Measurements from ENCODE around the gene EN2.
A peak's percentile ranks its signal among the peaks of the same experiment; 100 is the strongest.

EN2 gene

DNA sequence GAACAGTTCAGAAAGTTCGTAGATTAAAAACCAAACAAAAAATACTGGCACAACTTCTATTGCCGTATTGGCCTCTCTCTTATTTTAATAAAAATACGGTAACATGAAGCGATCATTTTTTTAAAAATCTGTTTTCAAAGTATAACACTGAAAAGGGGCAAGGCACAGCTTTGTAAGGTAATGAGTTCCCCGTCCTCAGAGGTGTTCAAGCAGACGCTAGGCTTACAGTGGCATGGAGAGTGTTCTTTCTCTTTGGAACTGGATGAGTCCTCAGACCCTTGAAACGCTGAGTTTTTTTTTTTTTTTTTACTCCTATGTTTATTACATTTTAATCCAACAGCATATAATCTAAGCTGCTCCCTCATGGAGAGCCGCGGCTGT is 7.8 kb downstream of the EN2 start:
- DNase-seq: no peak

DNA sequence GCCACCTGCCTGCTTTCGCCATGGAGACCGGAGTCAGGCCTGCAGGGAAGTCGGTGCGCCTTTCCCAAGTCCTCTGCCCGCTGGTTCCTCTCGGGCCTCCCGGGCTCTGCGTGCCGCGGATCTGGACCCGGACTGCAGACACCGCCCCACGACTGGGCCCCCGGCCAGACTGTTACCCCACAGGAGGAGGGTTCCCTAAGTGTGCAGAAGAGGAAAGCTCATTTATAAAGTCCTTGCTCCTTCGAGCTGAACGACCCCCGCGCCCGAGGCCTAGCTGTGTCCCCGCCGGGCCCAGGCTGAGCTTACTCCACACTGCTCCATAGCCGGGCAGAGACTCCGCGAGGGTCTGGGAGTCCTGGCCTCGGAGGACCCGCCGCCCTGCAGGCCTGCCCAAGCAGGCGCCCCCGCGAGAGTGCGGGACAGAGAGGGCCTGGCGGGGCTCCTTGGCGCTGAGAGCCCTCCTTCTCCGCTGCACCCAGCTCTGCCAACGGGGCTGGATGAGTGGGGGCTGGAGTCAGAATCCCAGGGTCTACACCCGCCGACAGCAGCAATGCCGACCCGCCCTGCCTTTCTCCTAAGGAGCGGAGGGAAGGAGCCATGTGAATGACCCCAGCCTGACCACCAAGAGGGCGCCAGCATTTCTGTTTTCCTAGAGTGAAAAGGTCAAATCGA is 8.3 kb downstream of the EN2 start:
- no peak for DNase-seq

DNA sequence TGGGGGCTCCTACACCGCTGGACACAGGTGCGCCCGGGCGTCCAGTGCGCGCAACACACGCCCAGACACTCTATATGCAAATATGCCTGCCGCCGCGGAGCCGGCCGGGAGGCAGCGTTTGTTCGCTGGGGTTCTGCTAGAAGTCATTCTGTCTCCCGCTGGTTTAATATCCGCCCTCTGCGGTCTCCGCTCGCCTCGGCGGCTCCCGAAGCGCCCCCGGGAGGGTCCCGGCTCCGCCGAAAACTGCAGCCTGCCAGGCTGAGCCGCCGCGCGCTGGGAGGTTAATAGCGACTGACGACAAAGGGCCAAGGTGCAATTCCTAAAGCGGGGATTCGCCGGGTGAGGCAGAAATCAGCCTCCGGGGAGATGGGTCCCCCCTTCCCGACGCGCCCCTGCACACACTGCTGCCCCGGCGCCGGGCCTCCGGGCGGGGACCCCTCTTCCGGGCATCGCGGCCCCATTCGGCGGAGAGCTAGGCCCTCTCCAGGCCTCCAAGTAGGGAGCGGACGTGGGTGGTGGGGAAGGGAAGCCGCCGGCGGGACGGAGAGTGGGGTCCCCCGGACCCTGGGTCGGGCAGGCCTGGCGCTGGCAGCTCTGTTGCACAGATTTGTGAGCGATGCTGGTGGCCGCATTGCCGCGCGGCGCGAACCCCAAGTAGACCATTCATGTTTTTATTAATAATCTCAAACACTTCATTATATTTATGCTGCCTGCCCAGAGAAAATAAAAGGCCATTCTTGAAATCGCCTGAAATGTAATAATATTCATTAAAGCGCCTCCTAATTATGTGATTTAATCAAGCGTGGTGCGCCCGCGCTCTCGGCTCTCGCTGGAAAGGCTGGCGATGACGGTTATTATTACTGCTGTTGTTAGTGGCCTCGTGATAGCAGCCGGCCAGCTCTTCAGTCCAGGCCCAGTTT is 9.1 kb downstream of the EN2 start:
- peak; percentile 73 for DNase-seq

DNA sequence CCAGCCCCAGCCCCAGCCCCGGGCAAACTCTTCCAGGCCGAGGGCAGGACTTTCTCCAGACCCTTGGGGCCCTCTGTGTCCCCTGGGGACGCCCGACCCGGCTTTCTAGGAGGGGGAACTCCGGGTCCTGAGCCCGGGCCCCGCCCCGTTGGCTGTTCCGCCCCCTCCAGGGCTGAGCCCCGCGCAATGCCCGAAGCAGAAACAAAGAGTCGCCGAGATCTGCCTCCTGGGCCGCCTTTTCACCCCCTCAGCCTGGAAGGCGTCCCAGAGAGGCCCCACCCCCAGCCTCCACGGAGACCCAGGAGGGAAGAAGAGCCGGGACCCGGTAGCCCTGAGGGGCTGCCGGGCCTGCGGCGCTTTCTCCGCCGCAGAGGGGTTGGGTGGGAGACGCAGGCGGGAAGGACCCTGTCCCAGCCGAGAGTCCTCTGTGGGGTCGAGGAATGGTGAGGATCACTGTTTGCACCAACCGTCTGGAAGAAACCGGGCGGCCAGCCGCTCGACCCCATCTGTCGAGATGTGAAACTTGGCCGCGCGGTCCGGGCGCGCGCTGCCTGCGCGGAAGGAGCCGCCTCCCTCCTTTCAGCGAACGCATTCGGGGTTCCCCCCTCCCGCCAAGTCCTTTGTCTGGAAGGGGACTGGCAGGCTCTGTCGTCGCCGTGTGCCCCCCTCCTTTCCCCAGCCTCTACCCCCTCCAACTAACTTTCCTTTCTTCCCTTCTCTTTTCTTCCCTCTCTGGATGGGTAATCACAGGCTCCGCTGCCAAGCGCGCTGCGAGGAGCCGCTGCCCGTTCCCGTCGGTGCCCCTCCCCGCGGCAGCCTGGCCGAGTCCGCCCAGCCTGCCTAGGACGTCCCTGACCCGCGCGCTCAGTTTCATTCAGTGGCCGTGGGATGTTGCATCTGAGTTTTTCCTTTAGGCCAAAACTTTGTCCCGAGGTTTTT is 10.2 kb downstream of the EN2 start:
- peak; percentile 24 for DNase-seq

GRCh38 chr7:155468785-155469148 is 10.8 kb downstream of the EN2 start:
- DNase-seq: no peak

- no peak for DNase-seq
Measured at GRCh38 chr7:155469311-155470185, 11.6 kb downstream of the EN2 start.

DNA sequence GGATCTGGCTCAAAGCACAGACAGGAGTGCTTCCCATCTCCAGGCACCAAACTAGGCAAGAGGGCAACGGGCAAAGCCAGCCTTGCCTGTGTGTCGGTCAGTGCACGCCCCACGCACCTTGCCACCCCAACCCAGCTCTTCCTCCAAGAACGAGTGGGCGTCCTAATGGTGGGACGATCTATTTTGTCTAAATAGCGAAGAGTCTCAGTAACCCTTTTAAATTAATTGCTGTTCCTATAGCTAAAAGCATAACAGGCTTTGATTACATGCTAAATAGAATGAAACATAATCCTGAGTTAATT is 12.2 kb downstream of the EN2 start:
- no peak for DNase-seq

GRCh38 chr7:155470686-155471638 is 13.0 kb downstream of the EN2 start:
- no peak for DNase-seq

DNA sequence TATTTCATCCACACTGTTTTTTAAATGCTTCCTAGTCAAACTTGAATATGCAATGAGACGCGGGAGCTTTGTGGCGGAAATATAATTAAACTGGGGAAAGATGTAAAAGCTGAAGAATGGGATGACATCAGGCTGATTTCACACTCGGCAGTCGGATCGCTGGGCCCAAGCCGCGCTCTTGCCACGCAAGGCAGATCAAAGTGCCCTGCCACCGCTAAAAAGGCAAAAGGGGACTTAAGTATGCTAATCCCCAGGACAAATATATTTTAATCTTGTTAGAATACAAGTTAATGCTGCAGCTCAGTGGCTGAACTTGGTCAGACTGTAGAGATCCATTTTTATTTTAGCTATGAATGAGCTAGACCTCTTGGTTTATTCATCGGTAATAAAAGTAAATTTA is 13.8 kb downstream of the EN2 start:
- DNase-seq: no peak

- no peak for DNase-seq
Measured at GRCh38 chr7:155477476-155477875, 19.5 kb downstream of the EN2 start.

GRCh38 chr7:155481764-155482163 is 23.8 kb downstream of the EN2 start:
- no peak for DNase-seq

- DNase-seq: no peak
Measured at GRCh38 chr7:155482511-155483183, 24.7 kb downstream of the EN2 start.

- DNase-seq: no peak
Measured at GRCh38 chr7:155483245-155483644, 25.3 kb downstream of the EN2 start.

DNA sequence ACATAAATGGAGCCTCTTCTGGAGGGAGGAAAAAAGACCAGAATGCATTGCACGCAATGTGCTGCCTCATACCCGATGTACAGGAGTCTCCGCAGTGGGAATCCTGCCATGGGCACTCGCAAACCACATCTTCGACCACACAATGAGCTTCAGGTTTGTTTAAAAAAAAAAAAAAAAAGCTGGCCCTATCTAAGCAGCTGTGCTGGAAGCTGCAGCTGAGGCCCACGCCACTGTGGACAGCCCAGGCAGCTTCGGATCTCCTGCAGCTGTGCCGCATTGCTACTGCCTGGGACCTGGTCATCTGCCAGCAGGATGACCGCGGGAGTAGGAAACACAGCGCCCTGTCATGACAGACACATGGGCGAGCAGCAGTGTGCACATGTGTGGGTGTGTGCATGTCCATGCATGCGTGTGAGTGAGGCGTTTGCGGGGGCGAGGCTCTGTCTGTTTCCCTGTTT is 26.0 kb downstream of the EN2 start:
- no peak for DNase-seq

- no peak for DNase-seq
Measured at GRCh38 chr7:155484483-155485399, 26.8 kb downstream of the EN2 start.

DNA sequence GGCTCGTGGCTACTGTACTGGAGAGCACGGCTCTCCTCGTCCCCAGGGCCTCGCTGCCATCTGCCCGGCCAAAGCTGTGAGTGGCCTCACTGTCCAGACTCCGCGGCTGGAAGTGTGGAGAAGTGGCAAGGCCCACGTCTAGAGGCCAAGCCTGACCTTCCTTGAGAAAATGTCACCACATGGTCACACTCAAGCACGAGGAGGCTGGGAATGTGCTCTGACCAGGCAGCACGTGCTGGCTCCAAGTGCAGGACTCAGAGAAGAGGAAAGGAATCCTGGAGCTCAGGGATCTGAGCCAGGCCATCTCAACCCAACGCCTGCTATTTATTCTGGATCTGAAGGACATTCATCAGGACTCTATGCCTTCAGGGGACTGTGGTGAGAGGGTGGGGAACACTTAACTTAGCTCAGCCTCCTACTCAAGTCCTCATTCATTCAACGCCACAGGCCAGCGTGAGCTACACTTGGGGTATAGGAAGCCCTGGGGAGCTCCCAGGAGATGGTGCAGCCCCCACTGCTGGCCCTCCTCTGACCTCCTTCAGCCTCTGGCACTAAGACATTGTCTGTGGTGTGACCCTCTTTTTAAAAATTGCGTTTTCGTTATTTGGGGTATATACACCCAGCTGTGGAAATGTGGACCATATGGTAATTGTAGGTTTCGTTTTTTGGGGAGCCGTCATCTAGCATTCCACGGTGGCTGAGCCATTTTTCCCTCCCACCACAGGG is 29.0 kb downstream of the EN2 start:
- no peak for DNase-seq

- no peak for DNase-seq
Measured at GRCh38 chr7:155487509-155488482, 29.9 kb downstream of the EN2 start.
